Measurements from ENCODE around the gene SDHAF3. TPM values are rescaled to one million over a fixed set of nuclear protein-coding genes. Genes with fewer than 3 reads are reported as not detected.
A peak's percentile ranks its signal among the peaks of the same experiment; 100 is the strongest.
"Not testable (repeated sequence)": the region's sequence is repeated elsewhere in the genome, so short reads cannot be mapped to it uniquely, and the experiment has no call there.

Gene SDHAF3
- polyA plus RNA-seq (2013, experiment 1 of 2), result 27.9 TPM
- 29.3 TPM for polyA plus RNA-seq (2013, experiment 2 of 2)

- no peak within 1 kb of the TSS for H4K91ac ChIP-seq (ENCODE audit: low read depth, low read length, poor library complexity)
- H3K36me3 ChIP-seq (replicated peaks in 1 of 2; ENCODE audit: control insufficient read depth in 2 of 2, insufficient read depth in 2 of 2, low read length in 2 of 2), result no peaks in the 10 kb centered on the region
- no CpG with 5 or more reads among the region's 59 CpGs for WGBS, 2 donors (ENCODE audit: extremely low coverage in 2 of 2, insufficient read length in 2 of 2, insufficient replicate concordance in 1 of 2)
- H3K4me2 ChIP-seq (ENCODE audit: insufficient read depth, low read length, poor library complexity, severe bottlenecking), result peak within 1 kb of the TSS; percentile 62
- H3K14ac ChIP-seq (ENCODE audit: low read length), result no peak within 1 kb of the TSS
- H3K27ac ChIP-seq (replicated peaks; ENCODE audit: low read length), result peak within 1 kb of the TSS; percentile 82
- H2BK12ac ChIP-seq (ENCODE audit: low read length), result no peak within 1 kb of the TSS
- H3K4me3 ChIP-seq (ENCODE audit: low read length in 2 of 2), result peak within 1 kb of the TSS; percentile 78 to 97
- H2BK15ac ChIP-seq (ENCODE audit: low read length), result no peak within 1 kb of the TSS
- no peak within 1 kb of the TSS for H2AK5ac ChIP-seq (ENCODE audit: low read depth, low read length)
- no peak within 1 kb of the TSS for H2BK5ac ChIP-seq (ENCODE audit: low read length)
- no peak within 1 kb of the TSS for H2BK120ac ChIP-seq (ENCODE audit: low read depth, low read length)
- H3K18ac ChIP-seq (ENCODE audit: low read length), result peak within 1 kb of the TSS; percentile 86
- no peaks in the 10 kb centered on the region for H3K79me1 ChIP-seq (ENCODE audit: low read depth, low read length)
- peak; percentile 97 for DNase-seq (ENCODE audit: low spot score)
- no peak within 1 kb of the TSS for H4K8ac ChIP-seq (ENCODE audit: low read depth, low read length)
- peaks cover 3 to 7% of the 10 kb centered on the region in 2 donors for H3K4me1 ChIP-seq (ENCODE audit: control insufficient read depth in 2 of 2, insufficient read depth in 1 of 2, low read depth in 1 of 2, low read length in 2 of 2)
- no peaks in the 10 kb centered on the region for H3K27me3 ChIP-seq (ENCODE audit: control insufficient read depth in 3 of 3, insufficient read depth in 3 of 3, low read depth in 1 of 3, low read length in 3 of 3)
- peak within 1 kb of the TSS; percentile 98 for H3K23ac ChIP-seq (ENCODE audit: low read depth, low read length, poor library complexity)
- no peak within 1 kb of the TSS for H3K4ac ChIP-seq (ENCODE audit: low read length)
- peak within 1 kb of the TSS; percentile 82 for H3K9ac ChIP-seq (ENCODE audit: low read depth, low read length, poor library complexity)
- H2AFZ ChIP-seq (ENCODE audit: low read length), result peak within 1 kb of the TSS; percentile 86
- H3K9me3 ChIP-seq (replicated peaks in 1 of 2; ENCODE audit: control insufficient read depth in 2 of 2, insufficient read depth in 1 of 2, low read depth in 1 of 2, low read length in 2 of 2), result no peaks in the 10 kb centered on the region
Observed at GRCh38 chr7:97117372-97118188, at the start of gene SDHAF3. SDHAF3 (plus strand) TSS chr7:97117698; CDS start chr7:97117724, 26 bp downstream.

- H3K9ac ChIP-seq (ENCODE audit: low read depth, low read length, poor library complexity); H3K27me3 ChIP-seq (ENCODE audit: control insufficient read depth in 3 of 3, insufficient read depth in 3 of 3, low read depth in 1 of 3, low read length in 3 of 3); H2AFZ ChIP-seq (ENCODE audit: low read length); H4K8ac ChIP-seq (ENCODE audit: low read depth, low read length); H3K27ac ChIP-seq (replicated peaks; ENCODE audit: low read length); H2BK5ac ChIP-seq (ENCODE audit: low read length); H3K18ac ChIP-seq (ENCODE audit: low read length); H3K4ac ChIP-seq (ENCODE audit: low read length); H2BK120ac ChIP-seq (ENCODE audit: low read depth, low read length); H3K36me3 ChIP-seq (replicated peaks in 1 of 2; ENCODE audit: control insufficient read depth in 2 of 2, insufficient read depth in 2 of 2, low read length in 2 of 2); H2BK15ac ChIP-seq (ENCODE audit: low read length); H2AK5ac ChIP-seq (ENCODE audit: low read depth, low read length); DNase-seq (ENCODE audit: low spot score); H2BK12ac ChIP-seq (ENCODE audit: low read length); H3K23ac ChIP-seq (ENCODE audit: low read depth, low read length, poor library complexity); H3K9me3 ChIP-seq (replicated peaks in 1 of 2; ENCODE audit: control insufficient read depth in 2 of 2, insufficient read depth in 1 of 2, low read depth in 1 of 2, low read length in 2 of 2); H3K4me3 ChIP-seq (ENCODE audit: low read length in 2 of 2); H3K14ac ChIP-seq (ENCODE audit: low read length); H3K4me1 ChIP-seq (ENCODE audit: control insufficient read depth in 2 of 2, insufficient read depth in 1 of 2, low read depth in 1 of 2, low read length in 2 of 2); H3K4me2 ChIP-seq (ENCODE audit: insufficient read depth, low read length, poor library complexity, severe bottlenecking); H3K79me1 ChIP-seq (ENCODE audit: low read depth, low read length); H4K91ac ChIP-seq (ENCODE audit: low read depth, low read length, poor library complexity): not testable (repeated sequence)
- WGBS, 2 donors (ENCODE audit: extremely low coverage in 2 of 2, insufficient read length in 2 of 2, insufficient replicate concordance in 1 of 2), result no CpG with 5 or more reads among the region's 2 CpGs
Observed at GRCh38 chr7:97072025-97072424, 45.5 kb upstream of the SDHAF3 start.

- no peak overlapping the region for H3K9ac ChIP-seq (ENCODE audit: low read depth, low read length, poor library complexity)
- no CpG with 5 or more reads among the region's 7 CpGs for WGBS, 2 donors (ENCODE audit: extremely low coverage in 2 of 2, insufficient read length in 2 of 2, insufficient replicate concordance in 1 of 2)
- H3K9me3 ChIP-seq (replicated peaks in 1 of 2; ENCODE audit: control insufficient read depth in 2 of 2, insufficient read depth in 1 of 2, low read depth in 1 of 2, low read length in 2 of 2), result no peaks in the 10 kb centered on the region
- H2BK5ac ChIP-seq (ENCODE audit: low read length), result no peak overlapping the region
- no peak overlapping the region for H4K91ac ChIP-seq (ENCODE audit: low read depth, low read length, poor library complexity)
- H2BK15ac ChIP-seq (ENCODE audit: low read length), result no peak overlapping the region
- H2BK120ac ChIP-seq (ENCODE audit: low read depth, low read length), result no peak overlapping the region
- H4K8ac ChIP-seq (ENCODE audit: low read depth, low read length), result no peak overlapping the region
- no peaks in the 10 kb centered on the region for H3K4me1 ChIP-seq (ENCODE audit: control insufficient read depth in 2 of 2, insufficient read depth in 1 of 2, low read depth in 1 of 2, low read length in 2 of 2)
- no peak overlapping the region for H3K4me3 ChIP-seq (ENCODE audit: low read length in 2 of 2)
- no peak overlapping the region for H3K4me2 ChIP-seq (ENCODE audit: insufficient read depth, low read length, poor library complexity, severe bottlenecking)
- H3K79me1 ChIP-seq (ENCODE audit: low read depth, low read length), result no peaks in the 10 kb centered on the region
- no peaks in the 10 kb centered on the region for H3K27me3 ChIP-seq (ENCODE audit: control insufficient read depth in 3 of 3, insufficient read depth in 3 of 3, low read depth in 1 of 3, low read length in 3 of 3)
- H3K4ac ChIP-seq (ENCODE audit: low read length), result no peak overlapping the region
- no peak for DNase-seq (ENCODE audit: low spot score)
- peak overlapping the region; percentile 35 for H2AFZ ChIP-seq (ENCODE audit: low read length)
- H3K36me3 ChIP-seq (replicated peaks in 1 of 2; ENCODE audit: control insufficient read depth in 2 of 2, insufficient read depth in 2 of 2, low read length in 2 of 2), result no peaks in the 10 kb centered on the region
- no peak overlapping the region for H3K18ac ChIP-seq (ENCODE audit: low read length)
- H3K14ac ChIP-seq (ENCODE audit: low read length), result no peak overlapping the region
- H3K23ac ChIP-seq (ENCODE audit: low read depth, low read length, poor library complexity), result no peak overlapping the region
- no peak overlapping the region for H2AK5ac ChIP-seq (ENCODE audit: low read depth, low read length)
- H3K27ac ChIP-seq (replicated peaks; ENCODE audit: low read length), result no peak overlapping the region
- no peak overlapping the region for H2BK12ac ChIP-seq (ENCODE audit: low read length)
Observed at GRCh38 chr7:97075928-97076327, 41.6 kb upstream of the SDHAF3 start.

- no peak for DNase-seq (ENCODE audit: low spot score)
- Histone ChIP-seq H3K36me3 (replicated peaks in 1 of 2; ENCODE audit: control insufficient read depth in 2 of 2, insufficient read depth in 2 of 2, low read length in 2 of 2) (no peaks in the 10 kb centered on the region), H3K18ac (ENCODE audit: low read length) (peak overlapping the region; percentile 27), H4K8ac (ENCODE audit: low read depth, low read length) (no peak overlapping the region), H3K9me3 (replicated peaks in 1 of 2; ENCODE audit: control insufficient read depth in 2 of 2, insufficient read depth in 1 of 2, low read depth in 1 of 2, low read length in 2 of 2) (no peaks in the 10 kb centered on the region), H3K23ac (ENCODE audit: low read depth, low read length, poor library complexity) (no peak overlapping the region), H3K4me1 (ENCODE audit: control insufficient read depth in 2 of 2, insufficient read depth in 1 of 2, low read depth in 1 of 2, low read length in 2 of 2) (no peaks in the 10 kb centered on the region), H4K91ac (ENCODE audit: low read depth, low read length, poor library complexity) (no peak overlapping the region), H2BK15ac (ENCODE audit: low read length) (no peak overlapping the region), H2BK12ac (ENCODE audit: low read length) (no peak overlapping the region), H3K14ac (ENCODE audit: low read length) (no peak overlapping the region), H3K4me3 (ENCODE audit: low read length in 2 of 2) (no peak overlapping the region), H3K79me1 (ENCODE audit: low read depth, low read length) (no peaks in the 10 kb centered on the region), H2BK5ac (ENCODE audit: low read length) (no peak overlapping the region), H2AK5ac (ENCODE audit: low read depth, low read length) (no peak overlapping the region), H3K9ac (ENCODE audit: low read depth, low read length, poor library complexity) (no peak overlapping the region), H3K4ac (ENCODE audit: low read length) (no peak overlapping the region), H2AFZ (ENCODE audit: low read length) (no peak overlapping the region), H2BK120ac (ENCODE audit: low read depth, low read length) (no peak overlapping the region), H3K27ac (replicated peaks; ENCODE audit: low read length) (no peak overlapping the region), H3K4me2 (ENCODE audit: insufficient read depth, low read length, poor library complexity, severe bottlenecking) (no peak overlapping the region), H3K27me3 (ENCODE audit: control insufficient read depth in 3 of 3, insufficient read depth in 3 of 3, low read depth in 1 of 3, low read length in 3 of 3) (no peaks in the 10 kb centered on the region)
- WGBS, 2 donors (ENCODE audit: extremely low coverage in 2 of 2, insufficient read length in 2 of 2, insufficient replicate concordance in 1 of 2), result no CpG with 5 or more reads among the region's 9 CpGs
Observed at GRCh38 chr7:97078023-97078969, 39.2 kb upstream of the SDHAF3 start.
